ENCODE results near the gene SYNGR2. TPM values are rescaled to one million over a fixed set of nuclear protein-coding genes. Genes with fewer than 3 reads are reported as not detected.

SYNGR2 gene
- total and polyA plus RNA-seq, 2 of the 8 experiments (the other 6 are each of a cell fraction or from before 2014, with no cell fraction given), result 50.0 to 139 TPM

- TF ChIP-seq RAD21 (IDR thresholded peaks at IDR 0.05 in 1 of 2, conservative IDR thresholded peaks at IDR 0.05 in 1 of 2; ENCODE audit: low read depth in 2 of 2, low read length in 2 of 2) (no peak), ZNF274 (IDR thresholded peaks at IDR 0.05; ENCODE audit: borderline replicate concordance, extremely low read depth, low read length) (no peak), CBX8 (IDR thresholded peaks at IDR 0.05; ENCODE audit: borderline replicate concordance, low read depth, low read length) (no peak), CHD1 (IDR thresholded peaks at IDR 0.05; ENCODE audit: low read depth, low read length) (no peak), CTBP2 (IDR thresholded peaks at IDR 0.05; ENCODE audit: borderline replicate concordance, insufficient read depth, insufficient read length, low read length) (no peak), USF2 (IDR thresholded peaks at IDR 0.05; ENCODE audit: low read length) (no peak), NRF1 (IDR thresholded peaks at IDR 0.05; ENCODE audit: low read depth, low read length) (no peak)
Observed at GRCh38 chr17:78118801-78119241, 49.6 kb upstream of the SYNGR2 start (continued).

Measured in H1 (cell line).